Natural killer cell (primary cell): ENCODE data around the gene SVOPL. TPM values are rescaled to one million over a fixed set of nuclear protein-coding genes. Genes with fewer than 3 reads are reported as not detected.

ENCODE experiments used
- ATAC-seq, 3 donors: fragments of 150-1000 bp in 2 of 3; fragments of 200-7000 bp in 1 of 3; cut with Tn5 transposase; 1 replicate in 1 of 3; 2 replicates in 2 of 3; pipeline ENCODE4 v1.10.0; 2021; ENCODE audit warnings: mild to moderate bottlenecking in 2 of 3, moderate library complexity in 2 of 3
- DNase-seq, 2 donors: peaks; one replicate each; pipeline versions ENCODE4 v3.0.0 to v3.0.0-alpha.2; 2013 to 2021; ENCODE audit warnings: mixed read lengths in 1 of 2
- H3K27ac ChIP-seq: one replicate; pipeline ENCODE4 v1.5.1; 2013; ENCODE audit warnings: mild to moderate bottlenecking, low read length
- H3K27me3 ChIP-seq: one replicate; pipeline ENCODE4 v1.6.1; 2013; ENCODE audit warnings: low read length; ENCODE audit not compliant: control insufficient read depth, insufficient read depth
- H3K36me3 ChIP-seq: one replicate; pipeline ENCODE4 v1.6.1; 2013; ENCODE audit warnings: low read length; ENCODE audit not compliant: control insufficient read depth, insufficient read depth
- H3K4me1 ChIP-seq: one replicate; pipeline ENCODE4 v1.6.1; 2013; ENCODE audit warnings: low read length; ENCODE audit not compliant: control insufficient read depth, insufficient read depth
- H3K4me3 ChIP-seq: one replicate; pipeline ENCODE4 v1.5.1; 2013; ENCODE audit warnings: low read length
- H3K9me3 ChIP-seq: one replicate; pipeline ENCODE4 v1.6.1; 2013; ENCODE audit warnings: low read length; ENCODE audit not compliant: control insufficient read depth, insufficient read depth
- H3K27ac Mint-ChIP-seq, 2 donors: one replicate each; pipeline ENCODE4 v1.8.0; 2022; ENCODE audit warnings: mild to moderate bottlenecking in 2 of 2, mixed read lengths in 2 of 2, moderate library complexity in 1 of 2
- H3K27me3 Mint-ChIP-seq, 2 donors: one replicate each; pipeline ENCODE4 v1.8.0; 2022; ENCODE audit warnings: low read depth in 2 of 2, mixed read lengths in 2 of 2
- H3K36me3 Mint-ChIP-seq: one replicate; pipeline ENCODE4 v1.8.0; 2022; ENCODE audit warnings: mixed read lengths
- H3K4me1 Mint-ChIP-seq, 2 donors: one replicate each; pipeline ENCODE4 v1.8.0; 2022; ENCODE audit warnings: mixed read lengths in 2 of 2
- H3K4me3 Mint-ChIP-seq: one replicate; pipeline ENCODE4 v1.8.0; 2022; ENCODE audit warnings: mild to moderate bottlenecking, moderate library complexity, mixed read lengths
- H3K9me3 Mint-ChIP-seq, 2 donors: one replicate each; pipeline ENCODE4 v1.8.0; 2022; ENCODE audit warnings: mixed read lengths in 2 of 2
- WGBS: methylation state at CpG from one replicate; pipeline ENCODE4 v1.1.7; 2013; ENCODE audit warnings: missing lambda C conversion rate; ENCODE audit not compliant: insufficient coverage; 5-methylcytosine and 5-hydroxymethylcytosine counted together
- intact Hi-C: fragments of 100-400 bp; cut with micrococcal nuclease; formaldehyde crosslinking; loops from one replicate; pipeline ENCODE4 v1.14.2; 2022
- total RNA-seq, 4 donors: library from RNA; stranded (reverse); fragments of 120-200 nt in 1 of 4; gene quantifications; one replicate each; pipeline versions ENCODE4 v1.2.3 to v1.2.4, GENCODE V29; 2013 to 2022
- TF ChIP-seq, protein P1 (sequence below): fragments of 200-600 bp; IDR thresholded peaks from one replicate; pipeline ENCODE4 v1.8.0; 2022; ENCODE audit warnings: antibody characterized with exemption

Gene SVOPL
- total RNA-seq, 3 donors from 2014 or later (not counting 1 experiment from before 2014, with no cell fraction given) = not detected

DNA sequence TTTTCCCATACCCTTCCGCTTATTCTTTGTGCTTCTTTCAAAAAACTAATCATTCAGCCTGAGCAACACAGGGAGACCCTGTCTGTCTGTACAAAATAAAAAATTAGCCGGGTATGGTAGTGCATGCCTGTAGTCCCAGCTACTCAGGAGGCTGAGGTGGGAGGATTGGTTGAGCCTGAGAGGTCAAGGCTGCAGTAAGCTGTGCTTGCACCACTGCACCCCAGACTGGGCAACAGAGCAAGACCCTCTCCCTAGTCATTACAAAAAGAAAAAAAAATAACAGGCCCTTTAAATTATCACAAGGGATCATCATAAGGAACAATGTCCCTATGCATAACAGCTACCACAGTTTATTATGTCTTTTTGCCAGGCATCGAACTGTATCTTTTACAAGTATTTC lies 121.5 kb downstream of the SVOPL start:
- Histone ChIP-seq H3K4me1 (no peaks in the 10 kb centered on the region), H3K27me3 (no peaks in the 10 kb centered on the region), H3K27ac (no peak overlapping the region), H3K9me3 (no peaks in the 10 kb centered on the region), H3K4me3 (no peak overlapping the region), H3K36me3 (peaks cover 60% of the 10 kb centered on the region)
- Mint-ChIP-seq H3K4me1 (no peaks in the 10 kb centered on the region), H3K27ac (no peak overlapping the region), H3K9me3 (no peaks in the 10 kb centered on the region), H3K4me3 (no peak overlapping the region), H3K27me3 (no peaks in the 10 kb centered on the region), H3K36me3 (peaks cover 33% of the 10 kb centered on the region)
- WGBS = 96% methylated on average over 3 of the region's 3 CpGs
- ATAC-seq (no peak), DNase-seq (no peak)
- TF ChIP-seq, protein P1, sequence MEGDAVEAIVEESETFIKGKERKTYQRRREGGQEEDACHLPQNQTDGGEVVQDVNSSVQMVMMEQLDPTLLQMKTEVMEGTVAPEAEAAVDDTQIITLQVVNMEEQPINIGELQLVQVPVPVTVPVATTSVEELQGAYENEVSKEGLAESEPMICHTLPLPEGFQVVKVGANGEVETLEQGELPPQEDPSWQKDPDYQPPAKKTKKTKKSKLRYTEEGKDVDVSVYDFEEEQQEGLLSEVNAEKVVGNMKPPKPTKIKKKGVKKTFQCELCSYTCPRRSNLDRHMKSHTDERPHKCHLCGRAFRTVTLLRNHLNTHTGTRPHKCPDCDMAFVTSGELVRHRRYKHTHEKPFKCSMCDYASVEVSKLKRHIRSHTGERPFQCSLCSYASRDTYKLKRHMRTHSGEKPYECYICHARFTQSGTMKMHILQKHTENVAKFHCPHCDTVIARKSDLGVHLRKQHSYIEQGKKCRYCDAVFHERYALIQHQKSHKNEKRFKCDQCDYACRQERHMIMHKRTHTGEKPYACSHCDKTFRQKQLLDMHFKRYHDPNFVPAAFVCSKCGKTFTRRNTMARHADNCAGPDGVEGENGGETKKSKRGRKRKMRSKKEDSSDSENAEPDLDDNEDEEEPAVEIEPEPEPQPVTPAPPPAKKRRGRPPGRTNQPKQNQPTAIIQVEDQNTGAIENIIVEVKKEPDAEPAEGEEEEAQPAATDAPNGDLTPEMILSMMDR = no peak
- intact Hi-C loops = no loop called here

DNA sequence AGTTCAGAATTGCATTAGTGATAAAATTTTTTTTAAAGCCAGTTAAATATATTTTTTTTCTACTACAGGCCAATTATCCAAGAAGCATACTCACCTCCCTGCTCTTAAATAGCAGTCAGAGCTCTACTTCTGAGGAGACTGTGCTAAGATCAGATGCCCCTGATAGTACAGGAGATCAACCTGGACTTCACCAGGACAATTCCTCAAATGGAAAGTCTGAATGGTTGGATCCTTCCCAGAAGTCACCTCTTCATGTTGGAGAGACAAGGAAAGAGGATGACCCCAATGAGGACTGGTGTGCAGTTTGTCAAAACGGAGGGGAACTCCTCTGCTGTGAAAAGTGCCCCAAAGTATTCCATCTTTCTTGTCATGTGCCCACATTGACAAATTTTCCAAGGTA lies 122.0 kb downstream of the SVOPL start:
- H3K36me3 ChIP-seq = peaks cover 56% of the 10 kb centered on the region
- Mint-ChIP-seq H3K27ac (no peak overlapping the region), H3K9me3 (no peaks in the 10 kb centered on the region), H3K27me3 (no peaks in the 10 kb centered on the region), H3K4me3 (no peak overlapping the region), H3K36me3 (peaks cover 28% of the 10 kb centered on the region), H3K4me1 (no peaks in the 10 kb centered on the region)
- H3K4me3 ChIP-seq = no peak overlapping the region
- no peaks in the 10 kb centered on the region for H3K27me3 ChIP-seq
- no peak for ATAC-seq
- WGBS = 95% methylated on average over 1 of the region's 1 CpG
- H3K4me1 ChIP-seq = no peaks in the 10 kb centered on the region
- no peak overlapping the region for H3K27ac ChIP-seq
- intact Hi-C loops = no loop called here
- TF ChIP-seq, protein P1 = no peak
- no peaks in the 10 kb centered on the region for H3K9me3 ChIP-seq
- no peak for DNase-seq

DNA sequence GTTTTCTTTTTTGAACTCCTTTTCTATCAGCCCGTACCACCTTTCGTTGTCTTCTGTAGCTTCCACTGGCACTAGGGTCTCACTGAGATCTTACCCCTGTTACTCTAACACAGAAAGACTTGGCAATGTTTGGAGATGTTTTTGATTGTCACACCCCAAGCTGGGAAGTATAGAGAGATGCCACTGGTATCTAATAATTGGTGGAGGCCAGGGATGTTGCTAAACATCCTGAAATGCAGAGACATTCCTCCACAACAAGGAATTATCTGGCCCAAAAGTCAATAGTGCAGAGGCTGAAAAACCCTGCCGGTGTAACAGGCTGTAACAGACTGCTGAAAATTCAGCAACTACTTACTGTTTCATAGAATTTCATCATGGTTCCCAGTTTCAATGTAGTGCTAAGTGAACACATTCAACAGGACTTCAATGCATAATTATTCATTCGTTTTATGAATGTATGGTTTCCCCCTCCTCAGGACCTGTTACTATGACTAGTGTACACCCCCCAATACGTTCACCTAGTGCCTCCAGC lies 125.2 kb downstream of the SVOPL start:
- Histone ChIP-seq H3K9me3 (no peaks in the 10 kb centered on the region), H3K27ac (no peak overlapping the region), H3K4me1 (no peaks in the 10 kb centered on the region), H3K4me3 (no peak overlapping the region), H3K36me3 (peaks cover 64% of the 10 kb centered on the region), H3K27me3 (no peaks in the 10 kb centered on the region)
- TF ChIP-seq, protein P1 = no peak
- no peaks in the 10 kb centered on the region for H3K27me3 Mint-ChIP-seq
- H3K4me1 Mint-ChIP-seq = no peaks in the 10 kb centered on the region
- peaks cover 29% of the 10 kb centered on the region for H3K36me3 Mint-ChIP-seq
- intact Hi-C loops = no loop called here
- no peak for ATAC-seq
- DNase-seq = no peak
- H3K9me3 Mint-ChIP-seq = no peaks in the 10 kb centered on the region
- 92% methylated on average over 2 of the region's 5 CpGs for WGBS
- H3K27ac Mint-ChIP-seq = no peak overlapping the region
- H3K4me3 Mint-ChIP-seq = no peak overlapping the region

DNA sequence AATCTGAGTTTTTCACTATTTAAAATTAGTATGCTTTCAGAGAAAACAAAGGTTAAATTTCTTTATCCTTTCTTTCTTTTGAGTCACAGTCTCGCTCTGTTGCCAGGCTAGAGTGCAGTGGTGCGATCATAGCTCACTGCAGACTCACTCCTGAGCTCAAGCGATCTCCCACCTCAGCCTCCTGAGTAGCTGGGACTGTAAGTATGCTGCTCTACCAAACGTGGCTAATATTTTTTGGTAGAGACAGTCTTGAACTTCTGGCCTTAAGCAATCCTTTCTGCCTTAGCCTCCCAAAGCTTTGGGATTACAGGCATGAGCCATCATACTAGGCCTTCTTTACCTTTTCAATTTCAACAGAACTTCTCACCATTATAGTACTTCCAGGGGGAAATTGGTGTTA lies 127.4 kb downstream of the SVOPL start:
- intact Hi-C loops = no loop called here

More for the DNA sequence above, 127.4 kb downstream of the SVOPL start:
- WGBS = 98% methylated on average over 4 of the region's 4 CpGs
- no peaks in the 10 kb centered on the region for H3K4me1 ChIP-seq
- TF ChIP-seq, protein P1 = no peak
- no peak for DNase-seq
- Mint-ChIP-seq H3K9me3 (no peaks in the 10 kb centered on the region), H3K27me3 (no peaks in the 10 kb centered on the region), H3K4me3 (no peak overlapping the region), H3K4me1 (no peaks in the 10 kb centered on the region), H3K36me3 (peaks cover 28% of the 10 kb centered on the region), H3K27ac (no peak overlapping the region)
- H3K9me3 ChIP-seq = no peaks in the 10 kb centered on the region
- no peak overlapping the region for H3K27ac ChIP-seq
- H3K4me3 ChIP-seq = no peak overlapping the region
- peaks cover 59% of the 10 kb centered on the region for H3K36me3 ChIP-seq
- no peak for ATAC-seq
- H3K27me3 ChIP-seq = no peaks in the 10 kb centered on the region
